Measurements from ENCODE around the gene ECHS1. TPM values are rescaled to one million over a fixed set of nuclear protein-coding genes. Genes with fewer than 3 reads are reported as not detected.

Gene ECHS1
- total and polyA plus RNA-seq, 10 of the 15 experiments (the other 5 are each of a cell fraction or from before 2014, with no cell fraction given), result 32.7 to 164 (median 62.4) TPM

DNA sequence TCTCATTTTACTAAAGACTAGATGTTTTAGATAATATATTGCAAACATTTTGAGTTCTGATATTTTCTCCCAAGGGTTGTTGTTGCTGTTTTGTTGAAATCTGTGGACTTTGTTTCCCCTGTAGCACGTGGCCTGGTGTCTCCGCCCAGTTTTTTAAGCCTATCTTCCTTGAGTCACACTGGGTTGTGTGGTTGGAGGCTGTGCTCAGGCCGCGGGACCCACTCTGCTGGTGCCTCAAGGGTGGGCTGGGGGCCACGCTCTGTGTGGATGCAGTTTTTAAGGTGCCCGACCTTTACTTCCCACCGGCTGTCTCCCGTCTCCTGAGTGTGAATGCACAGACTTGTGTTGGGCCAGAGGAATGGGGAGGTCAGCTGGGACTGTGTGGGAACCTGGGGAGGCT lies 30.2 kb downstream of the ECHS1 start:
- DNase-seq (ENCODE audit: low read depth, low spot score), result no peak
- Histone ChIP-seq H3K9ac (ENCODE audit: control insufficient read depth, insufficient read depth, low read length) (no peak overlapping the region), H3K4me2 (ENCODE audit: control insufficient read depth, insufficient read depth) (no peak overlapping the region), H4K20me1 (ENCODE audit: control insufficient read depth, insufficient read depth) (no peaks in the 10 kb centered on the region), H3K27ac (ENCODE audit: control insufficient read depth, insufficient read depth) (no peak overlapping the region), H3K27me3 (replicated peaks in 1 of 2; ENCODE audit: control insufficient read depth in 2 of 2, insufficient read depth in 2 of 2, low read length in 1 of 2) (no peaks in the 10 kb centered on the region; a peak in 1 of 4 replicates), H3K4me1 (ENCODE audit: control insufficient read depth, insufficient read depth, low read length) (no peaks in the 10 kb centered on the region), H2AFZ (ENCODE audit: control insufficient read depth, low read depth, low read length) (no peak overlapping the region), H3K79me2 (ENCODE audit: control insufficient read depth, insufficient read depth, low read length) (no peaks in the 10 kb centered on the region), H3K4me3 (no peak overlapping the region), H3K36me3 (ENCODE audit: control insufficient read depth in 2 of 2, insufficient read depth in 2 of 2, low read length in 1 of 2) (no peaks in the 10 kb centered on the region), H3K9me3 (replicated peaks; ENCODE audit: control insufficient read depth, insufficient read depth, low read length) (no peaks in the 10 kb centered on the region; the same call in 2 of the 3 replicates)
- no peak for TF ChIP-seq ZNF384 (IDR thresholded peaks at IDR 0.05; ENCODE audit: borderline replicate concordance, low read depth, low read length)
- no peak for TF ChIP-seq YY1 (IDR thresholded peaks at IDR 0.05; ENCODE audit: low read depth, low read length)
- no peak for TF ChIP-seq ATF7 (IDR thresholded peaks at IDR 0.05; ENCODE audit: low read depth)
- TF ChIP-seq MTA3 (IDR thresholded peaks at IDR 0.05; ENCODE audit: borderline replicate concordance, low read length), result no peak
- TF ChIP-seq ZNF207 (IDR thresholded peaks at IDR 0.05; ENCODE audit: borderline replicate concordance), result no peak
- no peak for TF ChIP-seq PML (IDR thresholded peaks at IDR 0.05; ENCODE audit: low read length)
- TF ChIP-seq, protein P1, sequence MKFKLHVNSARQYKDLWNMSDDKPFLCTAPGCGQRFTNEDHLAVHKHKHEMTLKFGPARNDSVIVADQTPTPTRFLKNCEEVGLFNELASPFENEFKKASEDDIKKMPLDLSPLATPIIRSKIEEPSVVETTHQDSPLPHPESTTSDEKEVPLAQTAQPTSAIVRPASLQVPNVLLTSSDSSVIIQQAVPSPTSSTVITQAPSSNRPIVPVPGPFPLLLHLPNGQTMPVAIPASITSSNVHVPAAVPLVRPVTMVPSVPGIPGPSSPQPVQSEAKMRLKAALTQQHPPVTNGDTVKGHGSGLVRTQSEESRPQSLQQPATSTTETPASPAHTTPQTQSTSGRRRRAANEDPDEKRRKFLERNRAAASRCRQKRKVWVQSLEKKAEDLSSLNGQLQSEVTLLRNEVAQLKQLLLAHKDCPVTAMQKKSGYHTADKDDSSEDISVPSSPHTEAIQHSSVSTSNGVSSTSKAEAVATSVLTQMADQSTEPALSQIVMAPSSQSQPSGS (IDR thresholded peaks at IDR 0.05; ENCODE audit: low read length), result no peak
- RAD21 ChIA-PET (ENCODE audit: unreplicated experiment), result no interaction called here
- SMC1A ChIA-PET (ENCODE audit: uncharacterized antibody, unreplicated experiment), result no interaction called here
- POLR2A ChIA-PET, result no interaction called here
- BruUV-seq (replicated peaks), result no TSS peak
- intact Hi-C loops (cut with micrococcal nuclease; ENCODE audit: unreplicated experiment) (no loop called here), in situ Hi-C loops (cut with MboI) (no loop called here)
- CTCF ChIA-PET, result no interaction called here
- no peak for FAIRE-seq
- WGBS (ENCODE audit: insufficient coverage, insufficient replicate concordance, low lambda C conversion rate, missing lambda C conversion rate), result 27% methylated on average over 8 of the region's 8 CpGs
- no peak for ATAC-seq

DNA sequence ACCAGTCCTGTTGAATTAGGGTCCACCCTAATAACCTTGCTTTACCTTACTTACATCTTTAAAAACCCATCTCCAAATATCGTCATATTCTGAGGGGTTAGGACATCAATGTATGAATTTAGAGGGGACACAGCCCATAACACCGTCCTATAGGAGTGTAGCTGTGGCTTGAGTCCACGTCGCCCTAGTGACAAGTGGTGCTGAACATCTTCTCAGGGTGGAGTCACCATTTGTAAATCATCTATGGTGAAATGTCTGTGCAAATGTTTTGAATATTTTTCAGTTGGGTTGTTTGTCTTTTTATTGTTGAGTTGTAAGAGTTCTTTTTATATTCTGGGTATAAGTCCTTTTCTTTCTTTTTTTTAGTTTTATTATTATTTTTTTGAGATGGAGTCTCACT lies 31.2 kb downstream of the ECHS1 start:
- ChIA-PET CTCF (no interaction called here), SMC1A (ENCODE audit: uncharacterized antibody, unreplicated experiment) (no interaction called here), RAD21 (ENCODE audit: unreplicated experiment) (no interaction called here), POLR2A (no interaction called here)
- H3K4me1 ChIP-seq (ENCODE audit: control insufficient read depth, insufficient read depth, low read length), result no peaks in the 10 kb centered on the region
- no peaks in the 10 kb centered on the region for H3K36me3 ChIP-seq (ENCODE audit: control insufficient read depth in 2 of 2, insufficient read depth in 2 of 2, low read length in 1 of 2)
- no peak overlapping the region for H3K27ac ChIP-seq (ENCODE audit: control insufficient read depth, insufficient read depth)
- H3K4me3 ChIP-seq, result no peak overlapping the region
- no peak overlapping the region for H3K9ac ChIP-seq (ENCODE audit: control insufficient read depth, insufficient read depth, low read length)
- no peak overlapping the region for H2AFZ ChIP-seq (ENCODE audit: control insufficient read depth, low read depth, low read length)
- in situ Hi-C loops (cut with MboI), result no loop called here
- 47% methylated on average over 4 of the region's 4 CpGs for WGBS (ENCODE audit: insufficient coverage, insufficient replicate concordance, low lambda C conversion rate, missing lambda C conversion rate)
- intact Hi-C loops (cut with micrococcal nuclease; ENCODE audit: unreplicated experiment), result no loop called here
- H3K79me2 ChIP-seq (ENCODE audit: control insufficient read depth, insufficient read depth, low read length), result no peaks in the 10 kb centered on the region
- no peaks in the 10 kb centered on the region for H4K20me1 ChIP-seq (ENCODE audit: control insufficient read depth, insufficient read depth)
- BruUV-seq (replicated peaks), result no TSS peak
- DNase-seq (ENCODE audit: low read depth, low spot score) (no peak), FAIRE-seq (no peak), ATAC-seq (no peak)
- H3K27me3 ChIP-seq (replicated peaks in 1 of 2; ENCODE audit: control insufficient read depth in 2 of 2, insufficient read depth in 2 of 2, low read length in 1 of 2), result peaks cover 0 to 4% of the 10 kb centered on the region in 2 experiments; a peak in 2 of 4 replicates
- no peak overlapping the region for H3K4me2 ChIP-seq (ENCODE audit: control insufficient read depth, insufficient read depth)
- H3K9me3 ChIP-seq (replicated peaks; ENCODE audit: control insufficient read depth, insufficient read depth, low read length), result no peaks in the 10 kb centered on the region; the same call in 2 of the 3 replicates
- TF ChIP-seq TCF3 (IDR thresholded peaks at IDR 0.05; ENCODE audit: borderline replicate concordance, insufficient read depth, low read depth, low read length), result no peak
- TF ChIP-seq, protein P2, sequence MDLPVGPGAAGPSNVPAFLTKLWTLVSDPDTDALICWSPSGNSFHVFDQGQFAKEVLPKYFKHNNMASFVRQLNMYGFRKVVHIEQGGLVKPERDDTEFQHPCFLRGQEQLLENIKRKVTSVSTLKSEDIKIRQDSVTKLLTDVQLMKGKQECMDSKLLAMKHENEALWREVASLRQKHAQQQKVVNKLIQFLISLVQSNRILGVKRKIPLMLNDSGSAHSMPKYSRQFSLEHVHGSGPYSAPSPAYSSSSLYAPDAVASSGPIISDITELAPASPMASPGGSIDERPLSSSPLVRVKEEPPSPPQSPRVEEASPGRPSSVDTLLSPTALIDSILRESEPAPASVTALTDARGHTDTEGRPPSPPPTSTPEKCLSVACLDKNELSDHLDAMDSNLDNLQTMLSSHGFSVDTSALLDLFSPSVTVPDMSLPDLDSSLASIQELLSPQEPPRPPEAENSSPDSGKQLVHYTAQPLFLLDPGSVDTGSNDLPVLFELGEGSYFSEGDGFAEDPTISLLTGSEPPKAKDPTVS (IDR thresholded peaks at IDR 0.05; ENCODE audit: low read depth, low read length), result no peak
- no peak for TF ChIP-seq BACH1 (IDR thresholded peaks at IDR 0.05; ENCODE audit: borderline replicate concordance)
- no peak for TF ChIP-seq CBX5 (IDR thresholded peaks at IDR 0.05; ENCODE audit: low read depth)
- no peak for TF ChIP-seq RAD21 (IDR thresholded peaks at IDR 0.05; ENCODE audit: insufficient read depth, low read depth, low read length)
- no peak for TF ChIP-seq STAT3 (IDR thresholded peaks at IDR 0.05; ENCODE audit: low read depth, low read length)
- no peak for TF ChIP-seq ZNF24 (IDR thresholded peaks at IDR 0.05)

Data from GM12878 (cell line).